ENCODE data around the gene H2AZ1. TPM values are rescaled to one million over a fixed set of nuclear protein-coding genes. Genes with fewer than 3 reads are reported as not detected.

Gene H2AZ1
- total RNA-seq, 1 donor from 2014 or later = 80.4 TPM

DNA sequence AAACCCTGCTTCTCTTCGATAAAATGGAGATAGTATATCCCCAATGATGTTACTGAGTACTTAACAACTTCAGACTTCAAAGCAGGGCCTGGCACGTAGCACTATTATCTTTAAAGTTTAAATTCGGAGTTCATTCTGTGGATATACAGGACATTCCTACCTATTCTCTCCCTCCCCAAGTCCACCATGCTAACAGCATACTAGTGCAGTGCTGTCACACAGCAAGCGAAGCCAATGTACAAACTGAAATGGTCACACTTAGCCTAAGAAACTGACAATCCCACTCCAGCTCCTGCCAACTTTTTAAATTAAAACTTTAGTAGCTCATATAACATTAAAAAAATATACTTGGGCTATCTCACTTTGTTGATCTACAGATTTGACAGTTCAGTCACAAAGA is 2.5 kb downstream of the H2AZ1 start:
- ATAC-seq (ENCODE audit: poor library complexity) (no peak), DNase-seq (no peak)
- intact Hi-C loops (cut with DNase I) = loop anchor here (2.0 to 5.0 kb wide), 2 partner anchors 53 to 385 kb away; partner anchors contain the start of genes LAMTOR3 and TRMT10A

DNA sequence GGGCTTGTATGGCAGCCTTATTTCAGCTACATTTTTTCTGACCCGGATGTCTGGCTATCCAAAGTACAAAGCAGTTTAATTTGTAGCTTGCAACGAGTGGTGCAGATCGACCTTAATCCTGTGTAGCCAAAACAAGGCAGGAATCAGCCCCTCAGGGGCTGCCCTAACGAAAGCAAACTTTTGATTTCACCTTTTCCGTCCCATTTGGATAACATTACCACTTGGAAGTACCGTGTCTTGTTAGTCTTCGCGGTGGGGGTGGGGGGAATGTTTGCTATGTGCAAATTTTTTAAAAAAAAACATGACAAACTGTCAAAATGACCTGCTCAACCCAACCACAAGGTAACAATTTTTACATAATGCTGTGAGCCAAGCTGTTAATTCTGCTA is 2.9 kb downstream of the H2AZ1 start:
- DNase-seq (no peak), ATAC-seq (ENCODE audit: poor library complexity) (no peak)
- intact Hi-C loops (cut with DNase I) = loop anchor here (2.0 to 5.0 kb wide), 2 partner anchors 52 to 385 kb away; partner anchors contain the start of genes LAMTOR3 and TRMT10A

DNA sequence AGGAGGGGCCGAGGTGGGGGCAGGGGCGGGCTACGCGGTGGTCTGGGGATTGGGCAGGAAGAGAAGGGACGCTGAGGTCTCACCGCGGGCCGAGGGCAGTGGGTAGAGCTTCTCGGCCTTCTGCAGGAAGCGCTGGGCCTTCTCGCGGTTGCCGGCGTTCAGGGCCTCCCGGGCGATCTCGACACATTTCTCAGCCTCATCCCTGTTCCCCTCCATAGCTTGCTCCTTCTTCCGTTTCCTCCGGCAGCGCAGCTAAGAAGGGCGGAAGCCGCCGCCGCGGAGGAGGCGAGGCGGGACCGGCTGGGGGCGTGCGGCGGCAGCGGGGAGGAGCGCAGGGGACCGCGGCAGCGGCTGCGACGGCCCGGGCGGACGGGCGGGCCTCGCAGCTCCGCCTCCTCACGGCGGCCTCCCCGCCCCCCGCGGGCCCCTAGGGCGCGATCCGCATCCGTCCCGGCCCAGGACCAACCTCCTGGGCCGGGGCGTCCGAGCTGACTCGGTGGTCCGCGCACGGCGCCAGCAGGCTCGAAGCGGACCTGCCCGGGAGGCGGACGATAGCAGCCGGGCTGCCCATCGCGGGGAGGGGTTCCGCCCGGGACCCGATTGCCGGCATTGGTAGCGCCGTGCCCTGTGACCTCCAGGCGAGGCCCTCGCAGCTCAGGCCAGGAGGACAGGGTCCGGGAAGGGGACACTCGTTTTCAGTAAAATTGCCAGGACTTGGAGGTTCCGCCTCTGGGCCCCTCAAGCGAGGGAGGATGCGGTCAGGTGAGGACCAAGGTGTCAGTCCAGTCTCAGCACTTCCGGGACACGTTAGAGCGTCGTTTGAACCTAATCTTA is 3.5 kb downstream of the H2AZ1 start, which contains the start of gene DNAJB14:
Gene DNAJB14 (minus strand): TSS at position 263 of the 834 bp plus-strand sequence. CDS start 47 bp downstream, at position 216.
- ATAC-seq (ENCODE audit: poor library complexity) = peak; percentile 79
- peak; percentile 90 for DNase-seq
- intact Hi-C loops (cut with DNase I) = loop anchor here (2.0 to 5.0 kb wide), 2 partner anchors 52 to 384 kb away; partner anchors contain the start of genes LAMTOR3 and TRMT10A

DNA sequence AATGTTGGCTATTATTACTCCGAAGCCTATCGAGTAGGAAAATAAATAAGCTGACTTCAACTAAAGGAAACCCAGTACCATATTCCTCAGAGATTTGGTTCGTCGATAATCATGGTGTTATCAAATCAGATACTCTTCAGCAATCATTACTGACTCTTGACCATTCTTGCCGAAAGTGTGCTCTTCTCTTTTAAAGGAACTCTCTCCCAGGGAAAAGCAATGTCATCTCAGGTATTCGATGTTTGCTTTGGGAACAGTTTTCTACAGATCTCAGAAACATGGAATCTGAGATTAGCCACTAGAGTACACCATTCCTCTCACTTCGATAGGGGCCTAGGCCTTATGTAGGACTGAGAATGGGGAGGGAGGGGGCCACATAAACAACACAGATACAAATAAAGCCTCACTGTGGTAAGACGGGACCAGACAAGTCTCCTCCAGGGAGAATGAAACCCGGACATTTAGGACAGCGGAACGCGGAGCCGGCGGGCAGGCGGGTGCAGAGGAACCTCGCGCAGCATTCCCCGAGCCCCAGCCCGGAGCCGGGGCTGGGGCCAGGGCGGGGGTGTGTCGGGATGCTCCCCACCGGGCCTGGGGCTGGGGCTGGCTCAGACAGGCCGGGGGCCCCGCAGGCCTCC is 4.2 kb downstream of the H2AZ1 start:
- ATAC-seq (ENCODE audit: poor library complexity) (peak; percentile 11), DNase-seq (peak; percentile 55)
- intact Hi-C loops (cut with DNase I) = loop anchor here (2.0 to 5.0 kb wide), 2 partner anchors 51 to 384 kb away; partner anchors contain the start of genes LAMTOR3 and TRMT10A

DNA sequence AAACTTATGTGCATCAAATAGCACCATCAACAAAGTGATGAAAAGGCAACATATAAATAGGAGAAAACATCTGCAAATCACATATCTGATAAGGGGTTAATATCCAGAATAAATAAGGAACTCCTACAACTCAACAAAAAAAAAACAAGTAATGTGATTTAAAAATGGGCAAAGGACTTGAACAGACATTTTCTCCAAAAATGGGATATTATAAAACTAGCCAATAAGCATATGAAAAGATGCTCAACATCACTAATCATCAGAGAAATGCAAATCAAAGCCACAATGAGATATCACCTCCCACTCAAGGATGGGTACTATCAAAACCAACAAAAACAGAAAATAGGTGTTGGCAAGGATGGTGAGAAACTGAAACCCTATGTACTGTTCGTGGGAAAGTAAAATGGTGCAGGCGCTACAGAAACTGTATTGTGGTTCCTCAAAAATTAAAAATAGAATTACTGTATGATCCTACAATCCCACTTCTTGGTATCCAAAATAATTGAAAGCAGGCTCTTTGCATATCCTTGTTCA is 6.1 kb downstream of the H2AZ1 start:
- no peak for ATAC-seq (ENCODE audit: poor library complexity)
- intact Hi-C loops (cut with DNase I) = no loop called here
- no peak for DNase-seq

DNA sequence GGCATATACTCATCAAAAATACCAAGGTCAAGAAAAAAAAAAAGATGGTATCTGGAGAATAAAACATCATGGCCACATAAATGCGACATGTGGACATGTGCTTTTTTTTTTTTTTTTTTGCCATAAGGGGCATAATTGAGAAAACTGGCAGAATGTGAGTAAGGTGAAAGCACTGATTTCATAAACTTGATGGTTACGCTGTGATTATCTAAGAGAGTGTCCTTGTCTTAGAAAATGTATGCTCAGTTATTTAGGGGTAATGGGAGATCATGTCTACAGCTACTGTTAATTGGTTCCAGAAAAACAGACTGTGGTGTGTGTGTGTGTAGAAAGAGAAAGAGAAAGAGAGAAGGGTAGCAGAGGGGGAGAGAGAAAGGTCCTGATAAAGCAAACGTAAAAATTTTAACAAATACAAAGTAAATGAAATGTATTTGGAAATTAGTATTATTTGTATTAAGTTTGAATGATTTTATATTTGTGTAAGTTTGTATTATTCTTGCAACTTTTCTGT is 11.8 kb downstream of the H2AZ1 start:
- DNase-seq = no peak
- no peak for ATAC-seq (ENCODE audit: poor library complexity)
- intact Hi-C loops (cut with DNase I) = no loop called here

DNA sequence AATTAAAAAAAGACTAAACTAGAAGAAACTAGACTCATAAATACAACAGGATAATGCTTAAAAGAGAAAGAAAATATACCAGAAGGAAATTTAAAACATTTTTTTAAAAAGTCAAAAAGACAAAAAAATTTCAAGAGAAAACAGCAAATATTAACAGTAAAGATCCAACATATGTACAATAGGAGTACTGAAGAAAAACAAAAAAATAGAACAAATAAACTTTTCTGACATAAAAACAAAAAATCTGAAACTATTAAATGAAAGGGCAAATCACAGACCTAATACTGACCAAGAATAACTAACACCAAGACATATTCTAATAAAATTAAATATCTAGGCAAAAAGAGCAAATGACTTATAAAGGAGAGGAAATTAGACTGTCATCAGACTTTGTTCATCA is 15.2 kb downstream of the H2AZ1 start:
- ATAC-seq (ENCODE audit: poor library complexity) (no peak), DNase-seq (no peak)
- intact Hi-C loops (cut with DNase I) = no loop called here

DNA sequence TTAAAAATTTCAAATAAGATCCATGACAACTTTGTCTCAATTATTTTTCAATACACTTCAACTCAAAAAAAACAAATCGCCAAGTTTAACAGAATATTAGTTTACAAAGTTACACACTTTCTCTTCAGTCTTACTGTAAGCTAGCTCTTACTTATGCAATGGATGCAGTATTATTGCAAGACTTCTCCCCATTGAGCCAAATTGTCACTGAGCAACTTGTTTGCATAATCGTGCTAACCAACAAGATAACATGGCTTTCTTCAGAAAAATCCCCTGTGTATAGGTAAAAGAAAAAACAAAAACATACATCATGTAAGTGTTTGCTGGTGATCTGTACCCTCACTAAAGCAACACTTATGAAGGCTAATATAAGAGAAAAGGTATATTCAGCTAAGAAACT is 22.5 kb downstream of the H2AZ1 start:
- no peak for ATAC-seq (ENCODE audit: poor library complexity)
- intact Hi-C loops (cut with DNase I) = no loop called here
- DNase-seq = no peak

DNA sequence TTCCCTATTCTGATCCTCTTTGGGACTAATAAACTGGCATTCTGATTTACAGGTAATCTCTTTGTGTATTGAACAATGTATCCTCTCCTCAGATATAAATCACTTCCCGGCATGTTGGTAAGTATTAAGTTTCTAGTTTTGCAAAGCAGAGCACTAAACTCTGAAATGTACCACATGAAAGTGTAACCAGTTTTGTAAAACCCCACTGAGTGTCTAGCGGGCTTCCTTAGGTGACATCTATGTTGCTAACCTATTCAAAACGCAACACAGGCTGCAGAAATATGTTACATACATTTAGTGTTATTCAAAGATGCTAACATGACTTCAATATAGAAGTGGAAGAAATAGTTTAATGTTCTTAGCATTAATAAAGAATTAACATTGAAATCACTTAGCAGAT is 28.9 kb downstream of the H2AZ1 start:
- intact Hi-C loops (cut with DNase I) = no loop called here
- DNase-seq (no peak), ATAC-seq (ENCODE audit: poor library complexity) (no peak)

DNA sequence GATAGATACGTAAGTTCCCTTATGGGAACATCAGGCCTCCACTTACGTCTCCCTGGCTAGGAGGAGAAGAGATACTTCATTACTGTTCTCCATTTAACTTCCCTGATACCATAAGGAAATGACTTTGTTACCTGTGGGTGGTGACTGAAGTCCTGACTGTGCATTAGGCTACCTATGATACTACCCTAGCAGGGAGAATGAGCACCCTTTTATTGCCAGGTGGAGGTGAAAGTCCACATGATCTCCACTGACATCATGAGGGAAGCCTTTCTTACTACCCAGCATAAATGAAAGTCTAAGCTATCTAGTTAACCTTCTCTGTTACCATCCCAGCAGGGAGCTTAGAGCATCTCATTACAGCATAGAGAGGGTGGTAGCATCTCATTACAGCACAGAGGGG is 31.4 kb downstream of the H2AZ1 start:
- no peak for ATAC-seq (ENCODE audit: poor library complexity)
- DNase-seq = no peak
- intact Hi-C loops (cut with DNase I) = no loop called here

DNA sequence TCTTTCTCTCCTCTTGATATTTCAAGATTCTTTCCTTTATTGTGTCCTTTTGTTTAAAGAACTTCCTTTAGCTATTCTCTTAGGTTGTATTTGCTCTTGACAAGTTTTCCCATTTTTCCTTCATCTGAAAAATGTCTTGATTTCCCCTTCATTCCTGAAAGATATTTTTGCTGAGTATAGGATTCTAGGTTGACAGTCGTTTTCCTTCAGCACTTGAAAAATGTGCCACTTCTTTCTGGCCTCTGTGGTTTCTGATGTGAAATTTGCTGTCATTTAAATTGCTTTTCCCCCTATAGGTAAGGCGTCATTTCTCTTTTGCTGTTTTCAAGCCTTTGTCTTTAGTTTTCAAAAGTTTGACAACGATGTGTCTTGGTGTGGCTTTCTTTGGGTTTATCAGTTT is 32.5 kb downstream of the H2AZ1 start:
- DNase-seq (no peak), ATAC-seq (ENCODE audit: poor library complexity) (no peak)
- intact Hi-C loops (cut with DNase I) = no loop called here

DNA sequence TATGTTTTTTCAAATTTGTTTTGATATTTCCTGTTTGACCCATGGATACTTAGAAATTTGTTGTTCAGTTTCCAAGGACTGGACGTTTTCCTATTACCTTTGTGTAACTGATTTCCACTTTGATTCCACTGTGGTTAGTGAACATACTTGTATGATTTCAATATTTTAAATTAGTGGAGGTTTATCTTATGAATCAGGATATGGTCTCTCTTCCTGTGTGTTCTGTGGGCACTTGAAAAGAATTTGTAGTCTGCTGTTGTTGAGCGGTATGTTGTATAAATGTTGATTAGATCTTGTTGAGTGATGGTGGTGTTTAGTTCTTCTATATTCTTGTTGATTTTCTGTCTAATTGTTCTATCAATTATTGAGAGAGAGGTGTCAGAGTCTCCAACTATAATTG is 34.6 kb downstream of the H2AZ1 start:
- DNase-seq = no peak
- intact Hi-C loops (cut with DNase I) = no loop called here
- no peak for ATAC-seq (ENCODE audit: poor library complexity)

Other genes with a start within 250 kb of the H2AZ1 start
- gene DAPP1, start 133.4 kb downstream of the H2AZ1 start, total RNA-seq = 0.51 TPM
- 31.4 TPM for gene LAMTOR3, start 55.8 kb downstream of the H2AZ1 start, total RNA-seq
- gene DNAJB14, start 3.7 kb downstream of the H2AZ1 start, total RNA-seq = 18.3 TPM
- 0.46 TPM for gene DDIT4L, start 240.2 kb upstream of the H2AZ1 start, total RNA-seq